Measurements from ENCODE around the gene FANCC. TPM values are rescaled to one million over a fixed set of nuclear protein-coding genes. Genes with fewer than 3 reads are reported as not detected.
A peak's percentile ranks its signal among the peaks of the same experiment; 100 is the strongest.

The FANCC gene
- total RNA-seq, 1 donor from 2014 or later, result 7.9 TPM

- no peak overlapping the region for H3K9ac ChIP-seq (ENCODE audit: low read length)
- TF ChIP-seq, protein P1, sequence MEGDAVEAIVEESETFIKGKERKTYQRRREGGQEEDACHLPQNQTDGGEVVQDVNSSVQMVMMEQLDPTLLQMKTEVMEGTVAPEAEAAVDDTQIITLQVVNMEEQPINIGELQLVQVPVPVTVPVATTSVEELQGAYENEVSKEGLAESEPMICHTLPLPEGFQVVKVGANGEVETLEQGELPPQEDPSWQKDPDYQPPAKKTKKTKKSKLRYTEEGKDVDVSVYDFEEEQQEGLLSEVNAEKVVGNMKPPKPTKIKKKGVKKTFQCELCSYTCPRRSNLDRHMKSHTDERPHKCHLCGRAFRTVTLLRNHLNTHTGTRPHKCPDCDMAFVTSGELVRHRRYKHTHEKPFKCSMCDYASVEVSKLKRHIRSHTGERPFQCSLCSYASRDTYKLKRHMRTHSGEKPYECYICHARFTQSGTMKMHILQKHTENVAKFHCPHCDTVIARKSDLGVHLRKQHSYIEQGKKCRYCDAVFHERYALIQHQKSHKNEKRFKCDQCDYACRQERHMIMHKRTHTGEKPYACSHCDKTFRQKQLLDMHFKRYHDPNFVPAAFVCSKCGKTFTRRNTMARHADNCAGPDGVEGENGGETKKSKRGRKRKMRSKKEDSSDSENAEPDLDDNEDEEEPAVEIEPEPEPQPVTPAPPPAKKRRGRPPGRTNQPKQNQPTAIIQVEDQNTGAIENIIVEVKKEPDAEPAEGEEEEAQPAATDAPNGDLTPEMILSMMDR (IDR thresholded peaks at IDR 0.05; ENCODE audit: insufficient read depth, low read depth, low read length), result no peak
- TF ChIP-seq EZH2 (IDR thresholded peaks at IDR 0.05; ENCODE audit: insufficient read depth, low read length), result no peak
- no peak for DNase-seq (ENCODE audit: low read depth)
- no peak overlapping the region for H3K4me2 ChIP-seq (ENCODE audit: low read length)
- H3K36me3 ChIP-seq (ENCODE audit: insufficient read depth, low read length), result peaks cover 2% of the 10 kb centered on the region
- H3K4me1 ChIP-seq (ENCODE audit: insufficient read depth, low read length), result peaks cover 57% of the 10 kb centered on the region
- peaks cover 2% of the 10 kb centered on the region for H3K9me3 Mint-ChIP-seq (ENCODE audit: unreplicated experiment)
- no peaks in the 10 kb centered on the region for H3K27me3 ChIP-seq (ENCODE audit: insufficient read depth, low read length)
- no peak overlapping the region for H3K4me3 ChIP-seq (ENCODE audit: insufficient read depth, low read depth, low read length)
- no peaks in the 10 kb centered on the region for H3K79me2 ChIP-seq (ENCODE audit: insufficient read depth, low read length)
- H4K20me1 ChIP-seq (ENCODE audit: insufficient read depth, low read length), result peaks cover 7% of the 10 kb centered on the region
- peaks cover 63% of the 10 kb centered on the region for H3K4me1 Mint-ChIP-seq (ENCODE audit: low read depth, unreplicated experiment)
- FAIRE-seq, result no peak
- no peaks in the 10 kb centered on the region for H3K9me3 ChIP-seq (ENCODE audit: insufficient read depth, low read depth, low read length)
- no peak overlapping the region for H3K27ac ChIP-seq (ENCODE audit: low read depth, low read length)
- peaks cover 11% of the 10 kb centered on the region for H3K36me3 Mint-ChIP-seq (ENCODE audit: low read depth, unreplicated experiment)
- H3K4me3 Mint-ChIP-seq (ENCODE audit: unreplicated experiment), result no peak overlapping the region
- H3K27me3 Mint-ChIP-seq (ENCODE audit: low read depth, unreplicated experiment), result no peaks in the 10 kb centered on the region
- peak overlapping the region; percentile 85 for H3K27ac Mint-ChIP-seq (ENCODE audit: unreplicated experiment)
- no peak overlapping the region for H2AFZ ChIP-seq (ENCODE audit: low read depth, low read length)
Observed at GRCh38 chr9:95094002-95094401, 223.5 kb downstream of the FANCC start.

DNA sequence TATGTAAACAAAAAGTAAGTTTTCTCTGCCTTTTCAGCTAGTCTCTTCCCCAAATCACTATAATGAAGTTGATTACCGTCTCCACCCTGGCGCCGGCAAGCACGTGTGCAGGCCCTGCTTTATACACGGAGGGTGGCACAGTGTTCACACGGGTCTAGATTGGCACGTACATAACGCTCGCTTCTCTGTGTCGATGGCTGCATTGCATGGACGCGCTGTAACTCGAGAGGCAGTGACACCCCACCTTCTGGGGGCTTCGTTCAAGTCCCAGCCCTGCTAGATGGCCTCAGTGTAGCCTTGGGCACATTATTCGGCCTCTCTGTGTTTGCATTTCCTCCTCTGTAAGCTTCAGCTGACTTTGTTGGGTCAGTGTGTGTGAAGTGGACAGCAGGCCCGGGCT lies 223.9 kb downstream of the FANCC start:
- TF ChIP-seq EZH2 (IDR thresholded peaks at IDR 0.05; ENCODE audit: insufficient read depth, low read length), result no peak
- TF ChIP-seq, protein P1 (IDR thresholded peaks at IDR 0.05; ENCODE audit: insufficient read depth, low read depth, low read length), result no peak
- no peak overlapping the region for H3K9ac ChIP-seq (ENCODE audit: low read length)
- no peak overlapping the region for H3K4me3 ChIP-seq (ENCODE audit: insufficient read depth, low read depth, low read length)
- H3K27me3 ChIP-seq (ENCODE audit: insufficient read depth, low read length), result no peaks in the 10 kb centered on the region
- peak overlapping the region; percentile 92 for H3K27ac ChIP-seq (ENCODE audit: low read depth, low read length)
- H3K9me3 ChIP-seq (ENCODE audit: insufficient read depth, low read depth, low read length), result no peaks in the 10 kb centered on the region
- H3K27ac Mint-ChIP-seq (ENCODE audit: unreplicated experiment), result peak overlapping the region; percentile 85
- peaks cover 9% of the 10 kb centered on the region for H4K20me1 ChIP-seq (ENCODE audit: insufficient read depth, low read length)
- no peak overlapping the region for H3K4me3 Mint-ChIP-seq (ENCODE audit: unreplicated experiment)
- H3K4me1 ChIP-seq (ENCODE audit: insufficient read depth, low read length), result peaks cover 59% of the 10 kb centered on the region
- no peaks in the 10 kb centered on the region for H3K79me2 ChIP-seq (ENCODE audit: insufficient read depth, low read length)
- peak overlapping the region; percentile 69 for H3K4me2 ChIP-seq (ENCODE audit: low read length)
- peaks cover 13% of the 10 kb centered on the region for H3K36me3 Mint-ChIP-seq (ENCODE audit: low read depth, unreplicated experiment)
- H3K36me3 ChIP-seq (ENCODE audit: insufficient read depth, low read length), result peaks cover 3% of the 10 kb centered on the region
- FAIRE-seq, result no peak
- H3K4me1 Mint-ChIP-seq (ENCODE audit: low read depth, unreplicated experiment), result peaks cover 60% of the 10 kb centered on the region
- DNase-seq (ENCODE audit: low read depth), result no peak
- H2AFZ ChIP-seq (ENCODE audit: low read depth, low read length), result no peak overlapping the region
- no peaks in the 10 kb centered on the region for H3K27me3 Mint-ChIP-seq (ENCODE audit: low read depth, unreplicated experiment)
- peaks cover 2% of the 10 kb centered on the region for H3K9me3 Mint-ChIP-seq (ENCODE audit: unreplicated experiment)

DNA sequence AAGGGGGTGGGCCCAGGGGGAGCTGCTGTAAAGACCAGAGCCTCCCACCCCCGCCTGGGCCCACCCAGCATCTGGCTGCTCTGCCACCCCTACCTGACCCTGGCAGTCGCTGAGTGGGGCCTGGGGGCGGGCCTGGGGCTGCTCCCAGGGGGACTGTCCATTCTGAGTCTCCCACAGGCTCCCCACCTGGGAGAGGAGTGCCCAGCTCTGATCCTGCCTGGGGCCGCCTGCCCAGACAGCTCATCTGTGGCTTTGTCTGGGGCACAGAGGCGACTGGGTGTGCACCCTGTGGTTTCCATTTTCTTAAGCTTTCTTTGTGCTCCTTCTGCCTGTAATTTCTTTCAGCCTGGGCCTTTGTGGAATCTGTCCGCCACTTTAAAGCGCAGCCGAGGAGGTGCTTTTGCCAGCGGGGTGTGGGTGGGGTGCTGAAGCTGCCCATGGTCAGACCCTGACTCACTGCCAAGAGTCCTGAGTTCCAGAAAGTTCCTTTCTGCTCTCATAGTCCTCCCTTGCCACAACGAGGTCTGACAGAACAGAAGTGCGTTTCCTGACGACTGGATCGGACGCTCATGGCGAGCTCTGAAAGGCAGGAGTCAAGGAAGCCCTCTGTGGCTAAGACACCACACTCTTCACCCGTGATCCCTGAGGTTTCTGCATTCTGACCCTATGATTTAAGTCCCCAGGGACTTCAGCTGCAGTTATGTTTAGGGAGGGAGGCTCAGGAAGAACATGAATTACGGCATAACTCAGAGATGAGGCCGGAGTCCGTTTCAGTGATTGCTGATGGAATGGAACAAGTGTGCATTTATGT lies 225.0 kb downstream of the FANCC start:
- Mint-ChIP-seq H3K36me3 (ENCODE audit: low read depth, unreplicated experiment) (peaks cover 18% of the 10 kb centered on the region), H3K27ac (ENCODE audit: unreplicated experiment) (peak overlapping the region; percentile 91), H3K4me3 (ENCODE audit: unreplicated experiment) (no peak overlapping the region), H3K9me3 (ENCODE audit: unreplicated experiment) (no peaks in the 10 kb centered on the region), H3K27me3 (ENCODE audit: low read depth, unreplicated experiment) (no peaks in the 10 kb centered on the region), H3K4me1 (ENCODE audit: low read depth, unreplicated experiment) (peaks cover 56% of the 10 kb centered on the region)
- Histone ChIP-seq H3K4me3 (ENCODE audit: insufficient read depth, low read depth, low read length) (no peak overlapping the region), H3K4me1 (ENCODE audit: insufficient read depth, low read length) (peaks cover 63% of the 10 kb centered on the region), H3K9ac (ENCODE audit: low read length) (peak overlapping the region; percentile 81), H3K79me2 (ENCODE audit: insufficient read depth, low read length) (no peaks in the 10 kb centered on the region), H4K20me1 (ENCODE audit: insufficient read depth, low read length) (peaks cover 15% of the 10 kb centered on the region), H3K27ac (ENCODE audit: low read depth, low read length) (peak overlapping the region; percentile 92), H3K27me3 (ENCODE audit: insufficient read depth, low read length) (no peaks in the 10 kb centered on the region), H2AFZ (ENCODE audit: low read depth, low read length) (peak overlapping the region; percentile 12), H3K36me3 (ENCODE audit: insufficient read depth, low read length) (peaks cover 8% of the 10 kb centered on the region), H3K4me2 (ENCODE audit: low read length) (peak overlapping the region; percentile 69), H3K9me3 (ENCODE audit: insufficient read depth, low read depth, low read length) (no peaks in the 10 kb centered on the region)
- DNase-seq (ENCODE audit: low read depth), result peak; percentile 96
- no peak for TF ChIP-seq EZH2 (IDR thresholded peaks at IDR 0.05; ENCODE audit: insufficient read depth, low read length)
- TF ChIP-seq, protein P1 (IDR thresholded peaks at IDR 0.05; ENCODE audit: insufficient read depth, low read depth, low read length), result no peak
- FAIRE-seq, result peak; percentile 32
